ENCODE results near the gene ZDHHC14. TPM values are rescaled to one million over a fixed set of nuclear protein-coding genes. Genes with fewer than 3 reads are reported as not detected.
"Not testable (repeated sequence)": the region's sequence is repeated elsewhere in the genome, so short reads cannot be mapped to it uniquely, and the experiment has no call there.

The ZDHHC14 gene
- total RNA-seq, 2 experiments from 2014 or later = 2.4 to 2.5 TPM

GRCh38 chr6:157392927-157393668, 12.1 kb downstream of the ZDHHC14 start:
- H3K27ac Mint-ChIP-seq = no peak overlapping the region
- ChIA-PET POLR2A (interaction anchor here (0.6 kb wide), 2 partner anchors 268 to 797 kb away, joined by 4 read pairs; no protein-coding TSS in a partner anchor), CTCF (interaction anchor here (0.6 to 0.9 kb wide), 3 partner anchors 9 to 572 kb away, joined by 3 read pairs; no protein-coding TSS in a partner anchor)
- DNase-seq (no peak), ATAC-seq (no peak)
- H3K4me1 Mint-ChIP-seq = no peaks in the 10 kb centered on the region
- intact Hi-C loops (cut with DNase I, micrococcal nuclease) = no loop called here
- peaks cover 18% of the 10 kb centered on the region for H3K36me3 Mint-ChIP-seq (ENCODE audit: low read depth)
- H3K9me3 Mint-ChIP-seq (ENCODE audit: low read depth) = peaks cover 19% of the 10 kb centered on the region
- no peaks in the 10 kb centered on the region for H3K27me3 Mint-ChIP-seq
- no peak overlapping the region for H3K4me3 Mint-ChIP-seq

DNA sequence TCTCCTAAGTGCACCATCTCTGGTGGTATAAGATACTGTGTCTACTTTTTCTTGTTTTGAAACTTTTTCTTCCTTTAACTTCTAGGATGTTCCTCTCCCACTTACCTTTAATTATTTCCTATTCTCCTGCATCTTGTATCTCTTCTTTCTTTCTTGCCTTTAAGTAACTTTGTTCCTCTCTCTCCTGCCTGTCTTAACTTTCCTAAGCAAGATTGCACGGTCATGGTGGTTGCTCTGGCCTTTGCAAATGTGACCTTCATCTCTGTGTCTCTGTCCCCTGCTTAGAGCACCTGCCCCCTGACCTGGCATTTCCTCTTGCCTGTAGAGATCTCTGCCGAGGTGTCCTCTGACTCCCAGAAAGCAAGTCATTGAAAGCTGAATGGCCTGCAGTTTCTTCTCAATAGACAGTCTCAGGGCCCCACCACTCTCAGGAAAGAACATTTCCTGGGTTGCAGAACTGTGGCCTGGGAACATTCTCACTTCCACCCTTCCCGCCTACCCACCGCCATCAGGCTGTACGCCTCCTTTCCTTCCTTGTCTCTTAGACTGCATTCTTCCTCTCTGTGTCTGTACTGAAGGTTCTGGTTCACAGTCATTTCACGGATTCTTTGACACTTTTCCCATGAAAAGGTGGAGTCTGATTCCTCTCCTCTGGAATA, 12.8 kb downstream of the ZDHHC14 start:
- intact Hi-C loops (cut with DNase I, micrococcal nuclease) = no loop called here
- no peak overlapping the region for H3K4me3 Mint-ChIP-seq
- no peaks in the 10 kb centered on the region for H3K27me3 Mint-ChIP-seq
- H3K27ac Mint-ChIP-seq = peak overlapping the region; percentile 4
- H3K9me3 Mint-ChIP-seq (ENCODE audit: low read depth) = peaks cover 19% of the 10 kb centered on the region
- H3K36me3 Mint-ChIP-seq (ENCODE audit: low read depth) = peaks cover 18% of the 10 kb centered on the region
- ATAC-seq (no peak), DNase-seq (no peak)
- POLR2A ChIA-PET = no interaction called here
- CTCF ChIA-PET = interaction anchor here (0.6 kb wide), 1 partner anchor 13 kb away, joined by 3 read pairs; no protein-coding TSS in a partner anchor
- H3K4me1 Mint-ChIP-seq = no peaks in the 10 kb centered on the region

DNA sequence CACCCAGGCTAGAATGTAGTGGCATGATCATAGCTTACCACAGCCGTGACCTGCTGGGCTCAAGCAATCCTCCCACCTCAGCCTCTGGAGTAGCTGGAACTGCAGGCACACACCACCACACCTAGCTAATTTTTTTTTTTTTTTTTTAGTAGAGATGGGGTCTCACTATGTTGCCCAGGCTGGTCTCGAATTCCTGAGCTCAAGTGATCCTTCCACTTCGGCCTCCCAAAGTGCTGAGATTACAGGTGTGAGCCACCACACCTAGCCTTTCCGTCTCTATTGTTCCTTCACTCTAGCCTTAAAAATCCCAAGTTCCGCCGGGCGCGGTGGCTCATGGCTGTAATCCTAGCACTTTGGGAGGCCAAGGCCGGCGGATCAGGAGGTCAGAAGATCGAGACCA, 14.2 kb downstream of the ZDHHC14 start:
- ATAC-seq = not testable (repeated sequence)

DNA sequence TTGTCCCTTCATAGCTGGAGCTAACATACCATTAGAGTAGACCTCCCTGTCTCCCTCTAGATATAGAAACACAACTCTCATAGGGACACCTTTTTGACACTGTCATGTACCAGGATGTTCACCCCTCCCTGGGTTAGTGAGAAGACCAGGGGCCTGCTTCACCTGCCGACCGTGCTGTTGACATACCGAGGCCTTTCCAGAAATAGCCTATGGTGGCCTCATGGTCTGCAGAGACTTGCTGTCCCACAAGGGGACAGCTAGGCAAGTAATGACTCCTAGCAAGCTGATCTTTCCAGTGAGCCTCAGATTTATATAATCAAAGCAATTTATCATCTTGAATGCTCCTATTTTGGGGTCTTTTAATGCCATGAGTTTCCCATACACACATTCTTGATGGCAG, 15.0 kb downstream of the ZDHHC14 start:
- no peak overlapping the region for H3K4me3 Mint-ChIP-seq
- peaks cover 8% of the 10 kb centered on the region for H3K9me3 Mint-ChIP-seq (ENCODE audit: low read depth)
- H3K27me3 Mint-ChIP-seq = no peaks in the 10 kb centered on the region
- no peaks in the 10 kb centered on the region for H3K4me1 Mint-ChIP-seq
- no peak overlapping the region for H3K27ac Mint-ChIP-seq
- CTCF ChIA-PET = interaction anchor here (0.5 to 1.2 kb wide), 4 partner anchors 14 to 869 kb away, joined by 3 to 8 read pairs (median 4); partner anchors contain the start of gene TMEM242
- ATAC-seq (no peak), DNase-seq (no peak)
- POLR2A ChIA-PET = no interaction called here
- peaks cover 5% of the 10 kb centered on the region for H3K36me3 Mint-ChIP-seq (ENCODE audit: low read depth)
- intact Hi-C loops (cut with DNase I, micrococcal nuclease) = no loop called here

More for the DNA sequence above, 14.2 kb downstream of the ZDHHC14 start:
- Mint-ChIP-seq H3K36me3 (ENCODE audit: low read depth) (peaks cover 12% of the 10 kb centered on the region), H3K9me3 (ENCODE audit: low read depth) (peaks cover 13% of the 10 kb centered on the region)
- POLR2A ChIA-PET; H3K27ac Mint-ChIP-seq; H3K27me3 Mint-ChIP-seq; H3K4me1 Mint-ChIP-seq; intact Hi-C loops (cut with DNase I, micrococcal nuclease); DNase-seq; H3K4me3 Mint-ChIP-seq: not testable (repeated sequence)
- CTCF ChIA-PET = interaction anchor here (0.5 to 1.1 kb wide), 3 partner anchors 72 to 870 kb away, joined by 3 to 4 read pairs (median 4); partner anchors contain the start of gene TMEM242

DNA sequence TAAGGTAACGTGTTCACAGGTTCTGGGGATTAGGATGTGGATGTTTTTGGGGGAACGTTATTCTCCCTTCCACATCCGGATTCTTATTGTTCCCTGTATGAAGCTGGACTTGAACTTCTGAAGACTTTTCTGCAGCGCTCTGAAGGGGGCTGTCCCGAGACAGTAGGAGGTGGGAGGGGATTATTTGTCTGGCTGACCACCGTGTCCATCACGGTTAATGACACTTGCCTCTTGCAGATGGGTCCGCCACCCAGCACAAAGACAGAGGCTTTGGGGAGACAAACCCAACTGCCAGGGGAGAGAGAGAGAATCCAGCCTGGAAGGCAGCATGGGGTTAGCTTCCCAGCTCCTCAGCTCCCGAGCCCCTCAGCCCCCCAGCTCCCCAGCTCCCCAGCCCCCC, 16.7 kb downstream of the ZDHHC14 start:
- CTCF ChIA-PET = interaction anchor here (0.8 kb wide), 1 partner anchor 73 kb away, joined by 3 read pairs; no protein-coding TSS in a partner anchor
- Mint-ChIP-seq H3K9me3 (ENCODE audit: low read depth) (no peaks in the 10 kb centered on the region), H3K27ac (no peak overlapping the region), H3K4me1 (no peaks in the 10 kb centered on the region), H3K36me3 (ENCODE audit: low read depth) (no peaks in the 10 kb centered on the region), H3K4me3 (no peak overlapping the region), H3K27me3 (no peaks in the 10 kb centered on the region)
- ATAC-seq (no peak), DNase-seq (no peak)
- POLR2A ChIA-PET = no interaction called here
- intact Hi-C loops (cut with DNase I, micrococcal nuclease) = no loop called here

- DNase-seq (no peak), ATAC-seq (no peak)
- Mint-ChIP-seq H3K36me3 (ENCODE audit: low read depth) (no peaks in the 10 kb centered on the region), H3K9me3 (ENCODE audit: low read depth) (no peaks in the 10 kb centered on the region), H3K27ac (no peak overlapping the region), H3K4me1 (no peaks in the 10 kb centered on the region), H3K27me3 (no peaks in the 10 kb centered on the region), H3K4me3 (no peak overlapping the region)
- ChIA-PET CTCF (no interaction called here), POLR2A (no interaction called here)
- intact Hi-C loops (cut with DNase I, micrococcal nuclease) = no loop called here
Measured at GRCh38 chr6:157398151-157398550, 17.2 kb downstream of the ZDHHC14 start.

- Mint-ChIP-seq H3K27ac (no peak overlapping the region), H3K27me3 (no peaks in the 10 kb centered on the region), H3K4me1 (no peaks in the 10 kb centered on the region), H3K4me3 (no peak overlapping the region), H3K9me3 (ENCODE audit: low read depth) (no peaks in the 10 kb centered on the region), H3K36me3 (ENCODE audit: low read depth) (no peaks in the 10 kb centered on the region)
- ChIA-PET POLR2A (no interaction called here), CTCF (no interaction called here)
- DNase-seq (no peak), ATAC-seq (no peak)
- intact Hi-C loops (cut with DNase I, micrococcal nuclease) = no loop called here
Measured at GRCh38 chr6:157400676-157401075, 19.7 kb downstream of the ZDHHC14 start.

- POLR2A ChIA-PET = no interaction called here
- H3K27ac Mint-ChIP-seq = no peak overlapping the region
- DNase-seq = no peak
- CTCF ChIA-PET = no interaction called here
- H3K27me3 Mint-ChIP-seq = no peaks in the 10 kb centered on the region
- H3K4me1 Mint-ChIP-seq = no peaks in the 10 kb centered on the region
- H3K4me3 Mint-ChIP-seq = no peak overlapping the region
- intact Hi-C loops (cut with DNase I, micrococcal nuclease) = no loop called here
- no peak for ATAC-seq
- no peaks in the 10 kb centered on the region for H3K36me3 Mint-ChIP-seq (ENCODE audit: low read depth)
- no peaks in the 10 kb centered on the region for H3K9me3 Mint-ChIP-seq (ENCODE audit: low read depth)
Measured at GRCh38 chr6:157401734-157402338, 20.8 kb downstream of the ZDHHC14 start.

DNA sequence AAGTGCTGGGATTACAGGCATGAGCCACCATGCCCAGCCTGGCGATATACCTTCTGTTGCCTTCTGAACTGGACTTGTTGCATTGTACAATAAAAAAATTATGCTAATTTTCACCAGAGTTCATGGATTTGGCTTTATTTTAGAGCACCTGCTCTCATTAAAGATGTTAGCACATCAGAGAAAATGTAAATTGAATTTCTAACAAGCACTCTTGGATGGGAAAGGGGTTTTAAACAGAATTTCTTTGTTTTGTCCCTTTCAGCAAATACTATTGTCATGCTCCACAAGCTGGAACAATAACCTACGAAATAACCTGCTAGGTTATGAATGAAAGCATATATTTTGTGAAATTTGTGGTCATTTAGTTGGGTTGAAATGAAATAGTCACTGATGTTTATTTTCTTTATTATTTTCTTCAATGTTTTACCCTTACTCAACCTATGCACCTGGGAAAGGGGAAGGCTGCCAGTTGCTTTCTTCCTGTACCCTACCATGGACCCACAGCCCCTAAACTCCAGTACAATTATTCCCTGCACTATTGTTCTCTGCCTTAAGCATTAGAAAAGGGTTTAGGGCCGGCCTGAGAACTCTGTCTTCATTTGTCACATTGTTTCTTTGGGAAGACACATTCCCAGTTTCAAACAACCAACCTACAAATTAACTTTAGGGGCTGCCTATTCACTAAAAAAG, 22.2 kb downstream of the ZDHHC14 start:
- ATAC-seq = no peak
- Mint-ChIP-seq H3K36me3 (ENCODE audit: low read depth) (no peaks in the 10 kb centered on the region), H3K27ac (no peak overlapping the region), H3K9me3 (ENCODE audit: low read depth) (no peaks in the 10 kb centered on the region), H3K4me3 (no peak overlapping the region), H3K4me1 (no peaks in the 10 kb centered on the region), H3K27me3 (no peaks in the 10 kb centered on the region)
- no peak for DNase-seq
- ChIA-PET CTCF (interaction anchor here (1.8 kb wide), 1 partner anchor 11 kb away, joined by 3 read pairs; no protein-coding TSS in a partner anchor), POLR2A (no interaction called here)
- intact Hi-C loops (cut with DNase I, micrococcal nuclease) = no loop called here

DNA sequence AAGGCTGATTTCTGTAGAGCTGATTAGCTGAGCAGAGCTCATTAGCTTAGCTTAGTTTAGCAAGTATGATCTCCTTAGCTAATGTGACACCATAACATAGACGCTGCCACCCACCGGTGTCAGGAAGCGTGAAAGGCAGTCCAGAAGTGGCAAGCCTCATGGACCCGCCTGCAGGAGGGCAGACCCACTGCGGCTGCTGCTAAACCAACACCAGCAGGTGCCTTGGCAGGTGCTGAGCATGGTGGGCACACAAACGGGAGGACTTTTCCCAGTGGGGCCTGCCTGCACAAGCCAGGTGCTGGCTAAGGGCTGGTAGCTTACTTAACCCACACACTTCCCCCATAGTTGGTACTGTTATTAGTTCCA, 22.7 kb downstream of the ZDHHC14 start:
- ChIA-PET CTCF (interaction anchor here (1.8 kb wide), 1 partner anchor 10 kb away, joined by 3 read pairs; no protein-coding TSS in a partner anchor), POLR2A (no interaction called here)
- H3K36me3 Mint-ChIP-seq (ENCODE audit: low read depth) = no peaks in the 10 kb centered on the region
- H3K9me3 Mint-ChIP-seq (ENCODE audit: low read depth) = peaks cover under 1% of the 10 kb centered on the region
- ATAC-seq (no peak), DNase-seq (no peak)
- no peak overlapping the region for H3K27ac Mint-ChIP-seq
- intact Hi-C loops (cut with DNase I, micrococcal nuclease) = no loop called here
- no peaks in the 10 kb centered on the region for H3K4me1 Mint-ChIP-seq
- H3K4me3 Mint-ChIP-seq = no peak overlapping the region
- H3K27me3 Mint-ChIP-seq = no peaks in the 10 kb centered on the region

DNA sequence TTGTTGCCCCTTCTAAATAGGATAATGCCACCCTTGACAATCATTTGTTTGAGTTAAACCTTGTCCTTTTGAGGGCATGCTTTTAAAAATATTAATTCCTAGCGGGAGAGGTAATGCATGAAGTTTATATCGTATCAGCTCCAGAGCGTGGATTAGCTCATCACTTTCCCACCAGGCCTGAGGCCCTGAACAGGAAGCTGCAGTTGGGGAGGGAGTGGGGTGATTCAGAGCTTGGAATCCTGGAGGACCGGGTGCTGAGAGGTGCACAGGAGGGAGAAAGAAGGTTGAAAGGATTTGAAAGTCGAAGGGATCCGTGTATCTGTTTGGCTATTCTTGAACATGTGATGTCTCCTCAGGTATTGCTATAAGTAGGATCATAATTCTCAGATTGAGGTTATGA, 25.0 kb downstream of the ZDHHC14 start:
- ATAC-seq (no peak), DNase-seq (no peak)
- Mint-ChIP-seq H3K27ac (no peak overlapping the region), H3K4me1 (no peaks in the 10 kb centered on the region), H3K9me3 (ENCODE audit: low read depth) (peaks cover 3% of the 10 kb centered on the region), H3K27me3 (no peaks in the 10 kb centered on the region), H3K36me3 (ENCODE audit: low read depth) (no peaks in the 10 kb centered on the region), H3K4me3 (no peak overlapping the region)
- CTCF ChIA-PET = no interaction called here
- intact Hi-C loops (cut with DNase I, micrococcal nuclease) = no loop called here
- POLR2A ChIA-PET = no interaction called here

All from activated CD4-positive, alpha-beta T cell treated with anti-CD3 and anti-CD28 coated beads for 36 hours (primary cell).